MV-4-11 (cell line): ENCODE data around the gene SMAD1.
"Not testable (repeated sequence)": the region's sequence is repeated elsewhere in the genome, so short reads cannot be mapped to it uniquely, and the experiment has no call there.

Experiments
- DNase-seq: peaks from one replicate; lab custom pipeline; 2025; lab: John Stamatoyannopoulos, UW

The SMAD1 gene

GRCh38 chr4:145564540-145564939, 82.9 kb downstream of the SMAD1 start:
- DNase-seq = no peak

DNA sequence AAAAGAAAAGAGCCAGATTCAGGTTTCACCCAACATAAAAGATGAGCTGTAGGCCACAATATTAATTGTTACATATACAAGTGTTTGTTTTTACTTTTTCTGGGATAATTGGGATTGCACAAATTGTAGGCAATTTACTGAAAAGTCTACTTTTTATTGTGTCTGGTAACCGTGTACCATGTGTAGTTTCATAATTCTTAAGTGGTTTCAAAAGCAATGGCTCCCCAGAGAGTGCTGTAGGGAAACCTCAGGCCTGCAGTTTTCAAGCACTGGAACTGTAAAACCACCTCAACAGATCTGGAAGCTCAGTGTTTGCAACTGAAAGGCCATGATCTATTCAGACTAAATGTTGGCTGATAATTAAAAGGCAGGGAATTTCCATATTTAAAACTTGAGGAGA, 83.7 kb downstream of the SMAD1 start:
- no peak for DNase-seq

- no peak for DNase-seq
These were observed 84.5 kb downstream of the SMAD1 start for GRCh38 chr4:145566086-145566708.

DNA sequence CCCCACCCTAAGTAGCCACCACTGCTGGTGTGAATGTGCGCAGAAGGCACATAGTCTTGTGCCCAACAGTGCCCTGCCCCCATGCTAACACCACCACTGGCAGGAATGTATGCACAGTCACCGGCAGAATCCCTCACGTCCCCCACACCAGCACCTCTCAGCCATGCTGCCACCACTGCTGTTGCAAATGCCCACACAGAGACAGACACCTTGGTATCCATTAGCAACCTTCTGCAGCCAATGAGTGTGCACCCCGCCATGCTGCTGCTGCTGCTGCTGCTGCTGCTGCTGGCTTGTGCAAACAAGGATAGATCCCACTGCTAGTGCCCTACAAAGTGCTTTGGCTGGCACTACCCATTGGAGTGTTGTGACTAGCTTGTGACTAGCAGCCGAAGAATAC, 85.1 kb downstream of the SMAD1 start:
- no peak for DNase-seq

DNA sequence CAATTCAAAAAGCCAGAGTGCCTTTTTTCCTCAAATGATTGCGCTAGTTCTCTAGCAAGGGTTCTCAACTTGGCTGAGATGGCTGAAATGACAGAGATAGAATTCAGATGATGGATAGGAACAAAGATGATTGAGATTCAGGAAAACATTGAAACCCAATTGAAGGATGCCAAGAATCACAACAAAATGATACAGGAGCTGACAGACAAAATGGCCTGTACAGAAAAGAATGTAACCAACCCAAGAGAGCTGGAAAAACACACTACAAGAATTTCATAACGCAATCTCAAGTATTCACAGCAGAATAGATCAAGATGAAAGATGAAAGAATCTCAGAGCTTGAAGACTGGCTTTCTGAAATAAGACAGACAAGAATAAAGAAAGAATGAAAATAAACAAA, 85.9 kb downstream of the SMAD1 start:
- DNase-seq = no peak

- DNase-seq = not testable (repeated sequence)
These were observed 92.9 kb downstream of the SMAD1 start for GRCh38 chr4:145574546-145574945.

DNA sequence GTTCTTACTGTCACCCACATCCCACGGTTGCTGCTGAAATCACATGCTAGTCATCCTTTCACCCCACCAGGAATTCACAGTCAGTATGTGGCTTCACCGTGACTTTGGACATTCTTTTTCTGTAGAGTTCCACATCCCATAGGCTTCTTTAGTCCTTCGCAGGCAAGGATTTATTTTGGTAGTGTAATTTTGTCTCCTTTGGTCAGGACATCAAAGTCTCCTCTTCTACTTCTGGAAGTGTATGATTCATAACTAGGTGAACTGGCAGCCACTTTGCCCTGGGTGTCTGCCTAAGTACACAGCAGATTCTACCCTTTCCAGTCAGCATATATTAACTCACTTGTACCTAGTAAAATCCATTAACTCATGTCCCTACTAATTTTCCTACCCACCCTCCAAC, 99.3 kb downstream of the SMAD1 start:
- no peak for DNase-seq

DNA sequence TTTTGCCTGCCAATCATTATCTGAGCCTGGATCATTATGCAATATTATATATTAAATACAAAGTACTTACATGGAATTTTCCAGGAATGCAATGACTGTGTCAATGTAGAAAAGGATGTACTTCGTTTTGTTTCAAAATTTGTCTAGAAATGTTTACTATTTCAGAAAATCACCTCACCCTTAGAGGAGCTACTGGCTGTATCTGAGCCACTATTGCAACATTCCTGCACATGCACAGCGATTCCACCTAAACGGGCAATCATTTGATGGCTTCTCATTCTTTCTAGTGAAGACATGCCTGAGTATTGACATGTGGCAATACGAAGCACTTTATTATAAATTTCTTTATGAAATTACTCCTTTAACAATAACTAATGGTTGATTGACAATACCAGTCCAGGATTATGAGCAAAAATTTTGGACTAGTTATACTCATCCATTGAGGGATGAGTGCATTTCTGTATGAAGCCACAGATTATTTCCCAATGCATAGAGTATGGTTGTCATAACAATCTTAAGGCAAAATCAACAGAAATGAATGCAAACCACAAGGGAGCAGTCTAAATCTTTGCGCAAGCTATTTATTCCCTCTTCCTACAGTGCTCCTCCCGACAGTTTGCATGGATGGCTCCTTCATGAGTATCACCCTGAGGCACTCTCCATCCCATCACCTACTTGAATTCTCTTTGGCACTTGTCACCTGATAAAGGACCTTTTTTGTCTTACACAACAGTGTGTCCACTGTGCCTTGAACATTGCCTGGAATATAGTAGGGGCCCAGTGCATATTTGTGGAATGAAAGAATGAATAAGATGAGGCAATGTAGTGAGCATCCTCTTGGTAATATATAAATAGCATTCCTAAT, 101.8 kb downstream of the SMAD1 start:
- no peak for DNase-seq

- no peak for DNase-seq
These were observed 105.6 kb downstream of the SMAD1 start for GRCh38 chr4:145587088-145587754.

- not testable (repeated sequence) for DNase-seq
These were observed 107.7 kb downstream of the SMAD1 start for GRCh38 chr4:145589381-145589780.

- no peak for DNase-seq
These were observed 108.5 kb downstream of the SMAD1 start for GRCh38 chr4:145589916-145590702.

- DNase-seq = no peak
These were observed 120.6 kb downstream of the SMAD1 start for GRCh38 chr4:145602129-145602760.

- no peak for DNase-seq
These were observed 124.3 kb downstream of the SMAD1 start for GRCh38 chr4:145605941-145606340.
